SIG-M5 treated with dmso at 0.1 percent for 504 hours (cell line): ENCODE data around the gene AFF3.
"Not testable (repeated sequence)": the region's sequence is repeated elsewhere in the genome, so short reads cannot be mapped to it uniquely, and the experiment has no call there.

Experiments used
- DNase-seq: peaks from one replicate; lab custom pipeline; 2025; ENCODE audit not compliant: unreplicated experiment; lab: John Stamatoyannopoulos, UW

AFF3 gene, protein sequence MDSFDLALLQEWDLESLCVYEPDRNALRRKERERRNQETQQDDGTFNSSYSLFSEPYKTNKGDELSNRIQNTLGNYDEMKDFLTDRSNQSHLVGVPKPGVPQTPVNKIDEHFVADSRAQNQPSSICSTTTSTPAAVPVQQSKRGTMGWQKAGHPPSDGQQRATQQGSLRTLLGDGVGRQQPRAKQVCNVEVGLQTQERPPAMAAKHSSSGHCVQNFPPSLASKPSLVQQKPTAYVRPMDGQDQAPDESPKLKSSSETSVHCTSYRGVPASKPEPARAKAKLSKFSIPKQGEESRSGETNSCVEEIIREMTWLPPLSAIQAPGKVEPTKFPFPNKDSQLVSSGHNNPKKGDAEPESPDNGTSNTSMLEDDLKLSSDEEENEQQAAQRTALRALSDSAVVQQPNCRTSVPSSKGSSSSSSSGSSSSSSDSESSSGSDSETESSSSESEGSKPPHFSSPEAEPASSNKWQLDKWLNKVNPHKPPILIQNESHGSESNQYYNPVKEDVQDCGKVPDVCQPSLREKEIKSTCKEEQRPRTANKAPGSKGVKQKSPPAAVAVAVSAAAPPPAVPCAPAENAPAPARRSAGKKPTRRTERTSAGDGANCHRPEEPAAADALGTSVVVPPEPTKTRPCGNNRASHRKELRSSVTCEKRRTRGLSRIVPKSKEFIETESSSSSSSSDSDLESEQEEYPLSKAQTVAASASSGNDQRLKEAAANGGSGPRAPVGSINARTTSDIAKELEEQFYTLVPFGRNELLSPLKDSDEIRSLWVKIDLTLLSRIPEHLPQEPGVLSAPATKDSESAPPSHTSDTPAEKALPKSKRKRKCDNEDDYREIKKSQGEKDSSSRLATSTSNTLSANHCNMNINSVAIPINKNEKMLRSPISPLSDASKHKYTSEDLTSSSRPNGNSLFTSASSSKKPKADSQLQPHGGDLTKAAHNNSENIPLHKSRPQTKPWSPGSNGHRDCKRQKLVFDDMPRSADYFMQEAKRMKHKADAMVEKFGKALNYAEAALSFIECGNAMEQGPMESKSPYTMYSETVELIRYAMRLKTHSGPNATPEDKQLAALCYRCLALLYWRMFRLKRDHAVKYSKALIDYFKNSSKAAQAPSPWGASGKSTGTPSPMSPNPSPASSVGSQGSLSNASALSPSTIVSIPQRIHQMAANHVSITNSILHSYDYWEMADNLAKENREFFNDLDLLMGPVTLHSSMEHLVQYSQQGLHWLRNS (N-terminal part only)

GRCh38 chr2:100142393-100142792 is at the start of gene AFF3:
AFF3 (minus strand) TSS chr2:100142590; CDS start chr2:100104454, 38,136 bp downstream.
- peak; percentile 95 for DNase-seq

GRCh38 chr2:100189387-100189786 is 47.0 kb upstream of the AFF3 start:
- DNase-seq: no peak

- peak; percentile 18 for DNase-seq
Observed at GRCh38 chr2:100188326-100188725, 45.9 kb upstream of the AFF3 start.

- DNase-seq: no peak
Observed at GRCh38 chr2:100186126-100186525, 43.7 kb upstream of the AFF3 start.

DNA sequence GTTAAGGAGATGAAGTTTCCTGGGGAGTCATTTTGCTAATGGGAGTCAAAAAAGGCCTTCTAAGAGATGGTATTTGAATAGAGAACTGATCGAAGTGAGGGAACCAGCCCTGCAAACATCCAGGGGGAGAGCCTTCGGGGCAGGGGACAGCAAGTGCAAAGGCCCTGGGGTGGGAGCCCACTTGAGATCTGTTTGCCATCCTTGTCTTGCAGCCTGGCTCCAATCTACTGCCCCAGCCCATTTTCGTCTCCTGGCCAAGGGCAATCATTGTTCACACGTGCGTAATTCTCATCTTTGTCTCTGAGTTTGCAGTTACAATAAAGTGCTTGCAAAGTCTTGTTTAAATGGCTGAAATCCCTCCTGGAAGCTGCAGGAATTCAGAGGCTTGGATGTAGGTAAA is 43.1 kb upstream of the AFF3 start:
- DNase-seq: no peak

DNA sequence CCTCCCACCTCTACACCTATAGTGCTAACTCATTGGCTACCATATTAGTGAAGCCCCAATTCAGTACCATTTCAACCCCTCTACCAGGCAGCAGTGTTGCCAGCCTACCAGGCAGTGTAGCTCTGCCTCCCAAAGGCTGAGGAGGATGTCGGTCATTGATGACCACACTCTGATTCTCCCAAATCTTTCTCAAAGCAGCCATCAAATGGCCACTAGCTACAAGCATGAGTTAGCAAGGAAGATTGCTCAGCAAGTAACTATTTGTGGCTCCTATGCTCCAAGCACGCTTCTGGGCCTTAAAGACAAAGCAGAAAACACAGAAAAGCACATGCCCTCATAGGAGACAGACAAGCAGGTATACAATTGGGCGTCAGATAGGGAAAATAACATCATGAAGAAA is 42.7 kb upstream of the AFF3 start:
- DNase-seq: no peak

GRCh38 chr2:100184055-100184737 is 41.8 kb upstream of the AFF3 start:
- peak; percentile 98 for DNase-seq

GRCh38 chr2:100182494-100183361 is 40.3 kb upstream of the AFF3 start:
- no peak for DNase-seq

GRCh38 chr2:100180503-100180902 is 38.1 kb upstream of the AFF3 start:
- no peak for DNase-seq

DNA sequence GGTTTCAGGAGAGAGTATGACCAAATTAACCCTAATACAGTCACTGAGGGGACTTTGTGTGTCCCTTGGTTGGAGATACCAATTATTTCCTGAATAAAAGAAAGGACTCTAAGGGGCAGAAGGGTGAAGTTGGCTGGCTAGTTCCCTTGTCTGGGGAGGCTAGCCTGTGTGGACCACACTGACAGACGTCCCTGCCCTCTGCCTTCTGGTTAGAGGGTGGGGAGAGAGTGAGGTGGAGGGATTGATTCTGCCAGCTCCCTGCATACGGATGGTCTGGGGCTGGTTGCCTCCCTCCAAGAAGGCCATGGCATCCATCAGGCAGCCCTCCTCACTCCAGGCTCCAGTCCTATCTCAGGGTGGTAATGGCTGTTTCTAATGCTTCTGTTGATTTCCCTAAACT is 37.4 kb upstream of the AFF3 start:
- no peak for DNase-seq

DNA sequence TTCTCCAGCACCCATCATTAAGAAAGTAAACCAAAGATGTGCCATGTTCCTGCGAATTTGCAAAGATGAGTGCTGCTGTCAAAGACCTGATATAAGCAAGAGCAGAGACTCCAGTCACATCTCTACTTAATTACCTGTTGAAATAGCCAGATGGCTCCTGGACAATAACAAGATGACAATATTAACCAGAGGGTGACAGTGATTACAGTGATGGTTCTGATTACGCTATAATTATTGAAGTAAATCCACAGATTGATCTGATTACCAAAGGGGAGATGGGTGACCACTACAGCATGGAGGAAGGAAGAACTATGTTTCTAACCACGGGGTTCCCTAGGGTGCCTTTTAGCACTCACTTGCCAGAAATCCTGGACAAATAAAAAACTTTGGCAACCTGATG is 36.5 kb upstream of the AFF3 start:
- no peak for DNase-seq

DNA sequence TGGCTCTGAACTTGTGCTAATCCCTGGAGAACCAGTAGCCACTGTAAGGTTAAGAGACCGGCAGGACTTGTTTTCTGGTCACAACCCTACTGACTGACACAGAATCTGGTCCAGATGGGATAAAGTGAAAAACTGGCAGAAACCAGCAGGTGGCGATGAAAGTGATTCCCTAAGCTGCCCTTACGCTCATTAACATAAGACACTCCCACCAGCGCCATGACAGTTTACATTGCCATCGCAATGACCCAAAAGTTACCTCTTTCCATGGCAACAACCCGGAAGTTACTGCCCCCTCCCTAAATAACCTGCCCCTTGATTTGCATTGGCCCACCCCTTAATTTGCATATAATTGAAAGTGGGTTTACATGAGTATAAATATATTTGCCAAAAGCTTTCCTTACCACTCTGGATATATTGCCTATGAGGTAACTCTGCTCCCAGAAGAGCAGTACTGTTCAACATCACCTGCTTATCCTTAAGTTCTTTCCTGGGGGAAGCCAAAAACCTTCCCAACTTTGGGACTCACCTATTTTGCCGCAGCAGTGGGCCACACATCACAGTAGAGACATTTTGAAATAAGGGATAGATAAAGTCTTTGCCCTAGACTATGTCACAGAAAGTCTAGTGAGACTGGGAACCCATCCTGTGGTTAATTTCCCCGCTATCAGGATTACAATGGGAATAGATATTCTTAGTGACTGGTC is 35.8 kb upstream of the AFF3 start:
- DNase-seq: peak; percentile 87

DNA sequence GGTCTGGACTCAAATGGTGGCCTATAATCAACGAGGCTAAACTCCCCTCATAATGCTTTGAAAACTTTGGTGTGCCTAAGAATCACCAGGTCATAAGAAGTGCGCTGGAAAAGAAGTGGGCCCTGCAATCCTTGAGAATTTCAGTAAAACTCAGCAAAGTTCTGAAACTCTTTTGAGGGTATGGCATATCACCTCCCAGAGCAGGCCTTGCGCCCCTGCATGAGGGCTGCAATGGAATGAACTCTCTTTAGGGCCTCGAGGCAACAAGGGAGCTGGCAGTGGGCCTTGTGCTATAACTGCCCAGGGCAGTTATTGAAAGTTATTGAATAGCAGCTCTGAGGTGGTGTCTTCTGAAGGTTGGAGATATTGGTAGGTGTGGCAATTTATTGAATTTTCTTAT is 34.5 kb upstream of the AFF3 start:
- no peak for DNase-seq

- DNase-seq: peak; percentile 54
Observed at GRCh38 chr2:100174026-100174431, 31.6 kb upstream of the AFF3 start.

- DNase-seq: no peak
Observed at GRCh38 chr2:100166701-100167100, 24.3 kb upstream of the AFF3 start.

- no peak for DNase-seq
Observed at GRCh38 chr2:100163605-100164004, 21.2 kb upstream of the AFF3 start.

DNA sequence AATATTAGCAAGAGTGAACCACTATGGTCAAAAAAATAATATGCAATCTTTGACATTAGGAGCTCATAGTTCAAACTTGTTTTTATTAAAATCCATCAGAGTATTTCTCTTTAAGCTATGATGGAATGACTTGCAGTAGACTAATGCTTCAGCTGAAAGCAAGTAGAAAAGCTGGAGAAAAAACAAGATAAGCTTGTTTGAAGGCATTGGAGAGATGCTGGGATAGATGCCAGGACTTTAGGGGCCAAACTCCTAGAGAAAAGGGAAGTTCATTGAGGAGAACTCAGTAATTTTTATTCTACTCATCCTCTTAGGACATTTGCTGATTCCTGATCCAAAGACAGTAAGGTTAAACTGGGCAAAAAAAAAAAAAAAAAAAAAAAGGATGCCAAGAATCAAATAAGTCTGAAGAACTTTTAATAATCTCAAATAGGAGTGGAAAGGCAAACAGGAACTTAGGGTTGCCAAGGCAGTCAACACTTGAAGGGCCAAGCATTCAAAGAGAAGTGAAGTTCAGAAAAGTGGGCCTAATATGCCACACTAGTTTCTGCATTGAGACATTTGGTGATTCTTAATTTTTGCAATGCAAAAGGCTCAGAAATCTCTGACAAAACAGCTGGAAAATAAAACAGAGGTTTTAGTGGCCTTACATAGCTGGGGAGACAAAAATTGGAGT is 19.7 kb upstream of the AFF3 start:
- DNase-seq: no peak

- DNase-seq: no peak
Observed at GRCh38 chr2:100160396-100160795, 18.0 kb upstream of the AFF3 start.

DNA sequence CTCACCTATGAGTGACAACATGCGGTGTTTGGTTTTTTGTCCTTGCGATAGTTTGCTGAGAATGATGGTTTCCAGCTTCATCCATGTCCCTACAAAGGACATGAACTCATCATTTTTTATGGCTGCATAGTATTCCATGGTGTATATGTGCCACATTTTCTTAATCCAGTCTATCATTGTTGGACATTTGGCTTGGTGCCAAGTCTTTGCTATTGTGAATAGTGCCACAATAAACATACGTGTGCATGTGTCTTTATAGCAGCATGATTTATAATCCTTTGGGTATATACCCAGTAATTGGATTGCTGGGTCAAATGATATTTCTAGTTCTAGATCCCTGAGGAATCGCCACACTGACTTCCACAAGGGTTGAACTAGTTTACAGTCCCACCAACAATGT is 9.4 kb upstream of the AFF3 start:
- not testable (repeated sequence) for DNase-seq
